Activated CD8-positive, alpha-beta T cell treated with anti-CD3 and anti-CD28 coated beads for 36 hours (primary cell): ENCODE measurements around the gene CYTH3. TPM values are rescaled to one million over a fixed set of nuclear protein-coding genes. Genes with fewer than 3 reads are reported as not detected.

Source experiments
- ATAC-seq: fragments of 200-7000 bp; cut with Tn5 transposase; one replicate; pipeline ENCODE4 v1.10.0; 2021; ENCODE audit warnings: mild to moderate bottlenecking, moderate library complexity
- CTCF ChIA-PET: fragments of 350-600 bp; sonication (Branson Sonifier 250); formaldehyde crosslinking; loops from one replicate; lab custom pipeline; 2021; ENCODE audit warnings: antibody characterized with exemption; lab: Charles Lee
- POLR2A ChIA-PET: fragments of 350-600 bp; sonication (Branson Sonifier 250); formaldehyde crosslinking; loops from one replicate; lab custom pipeline; 2021; ENCODE audit warnings: antibody characterized with exemption; lab: Charles Lee
- DNase-seq: peaks from one replicate; pipeline ENCODE4 v3.0.0-alpha.2; 2020
- H3K27ac Mint-ChIP-seq: one replicate; pipeline ENCODE4 v1.8.0; 2021; ENCODE audit warnings: mild to moderate bottlenecking, mixed read lengths
- H3K27me3 Mint-ChIP-seq: one replicate; pipeline ENCODE4 v1.8.0; 2021; ENCODE audit warnings: mixed read lengths
- H3K36me3 Mint-ChIP-seq: one replicate; pipeline ENCODE4 v1.8.0; 2021; ENCODE audit warnings: low read depth, mixed read lengths
- H3K4me1 Mint-ChIP-seq: one replicate; pipeline ENCODE4 v1.8.0; 2021; ENCODE audit warnings: low read depth, mixed read lengths
- H3K4me3 Mint-ChIP-seq: one replicate; pipeline ENCODE4 v1.8.0; 2021; ENCODE audit warnings: mild to moderate bottlenecking, moderate library complexity, mixed read lengths
- H3K9me3 Mint-ChIP-seq: one replicate; pipeline ENCODE4 v1.8.0; 2021; ENCODE audit warnings: mixed read lengths
- CTCF ChIP-seq: fragments of 200-600 bp; IDR thresholded peaks from one replicate; pipeline ENCODE4 v1.8.0; 2022; ENCODE audit warnings: antibody characterized with exemption, mild to moderate bottlenecking
- intact Hi-C: fragments of 100-400 bp; cut with micrococcal nuclease; formaldehyde crosslinking; loops from one replicate; pipeline ENCODE4 v1.10.0; 2022
- total RNA-seq, 2 experiments: library from RNA; stranded (reverse); gene quantifications; one replicate each; pipeline ENCODE4 v1.2.3, GENCODE V29; 2021

CYTH3 gene
- total RNA-seq, 2 experiments from 2014 or later: 0.92 to 2.3 TPM

- H3K27ac Mint-ChIP-seq: no peak overlapping the region
- ATAC-seq: no peak
- intact Hi-C loops: no loop called here
- H3K4me3 Mint-ChIP-seq: no peak overlapping the region
- no peaks in the 10 kb centered on the region for H3K9me3 Mint-ChIP-seq
- H3K4me1 Mint-ChIP-seq: peaks cover 3% of the 10 kb centered on the region
- ChIA-PET CTCF (no interaction called here), POLR2A (no interaction called here)
- no peak for DNase-seq
- no peaks in the 10 kb centered on the region for H3K27me3 Mint-ChIP-seq
- no peak for TF ChIP-seq CTCF
- no peaks in the 10 kb centered on the region for H3K36me3 Mint-ChIP-seq
These were observed 29.9 kb downstream of the CYTH3 start for GRCh38 chr7:6242561-6242960.

- no peak for TF ChIP-seq CTCF
- Mint-ChIP-seq H3K36me3 (no peaks in the 10 kb centered on the region), H3K9me3 (no peaks in the 10 kb centered on the region), H3K4me3 (no peak overlapping the region), H3K27me3 (no peaks in the 10 kb centered on the region), H3K4me1 (peaks cover 3% of the 10 kb centered on the region), H3K27ac (no peak overlapping the region)
- ATAC-seq (no peak), DNase-seq (no peak)
- intact Hi-C loops: no loop called here
- POLR2A ChIA-PET: no interaction called here
- CTCF ChIA-PET: no interaction called here
These were observed 30.8 kb downstream of the CYTH3 start for GRCh38 chr7:6241607-6241973.

- ATAC-seq (no peak), DNase-seq (no peak)
- no peaks in the 10 kb centered on the region for H3K27me3 Mint-ChIP-seq
- intact Hi-C loops: no loop called here
- no peaks in the 10 kb centered on the region for H3K36me3 Mint-ChIP-seq
- no peak overlapping the region for H3K27ac Mint-ChIP-seq
- ChIA-PET CTCF (interaction anchor here (0.7 to 1.1 kb wide), 2 partner anchors 18 to 22 kb away, joined by 3 to 5 read pairs; no protein-coding TSS in a partner anchor), POLR2A (no interaction called here)
- no peak for TF ChIP-seq CTCF
- H3K9me3 Mint-ChIP-seq: no peaks in the 10 kb centered on the region
- H3K4me1 Mint-ChIP-seq: peaks cover 10% of the 10 kb centered on the region
- H3K4me3 Mint-ChIP-seq: no peak overlapping the region
These were observed 34.0 kb downstream of the CYTH3 start for GRCh38 chr7:6238309-6238925.

- Mint-ChIP-seq H3K4me3 (no peak overlapping the region), H3K9me3 (no peaks in the 10 kb centered on the region), H3K36me3 (no peaks in the 10 kb centered on the region), H3K27ac (no peak overlapping the region), H3K27me3 (no peaks in the 10 kb centered on the region), H3K4me1 (peaks cover 14% of the 10 kb centered on the region)
- DNase-seq: no peak
- POLR2A ChIA-PET: no interaction called here
- no peak for TF ChIP-seq CTCF
- ATAC-seq: no peak
- intact Hi-C loops: no loop called here
- CTCF ChIA-PET: interaction anchor here (0.7 kb wide), 1 partner anchor 18 kb away, joined by 5 read pairs; no protein-coding TSS in a partner anchor
These were observed 34.7 kb downstream of the CYTH3 start for GRCh38 chr7:6237730-6238129.

- CTCF ChIA-PET: no interaction called here
- no peak for TF ChIP-seq CTCF
- Mint-ChIP-seq H3K36me3 (no peaks in the 10 kb centered on the region), H3K27ac (no peak overlapping the region), H3K9me3 (no peaks in the 10 kb centered on the region), H3K4me3 (no peak overlapping the region), H3K27me3 (no peaks in the 10 kb centered on the region), H3K4me1 (peaks cover 19% of the 10 kb centered on the region)
- DNase-seq: no peak
- POLR2A ChIA-PET: no interaction called here
- intact Hi-C loops: no loop called here
- no peak for ATAC-seq
These were observed 35.4 kb downstream of the CYTH3 start for GRCh38 chr7:6237011-6237410.
